GM19193 (cell line): ENCODE results near the gene TREM2.

Experiments used
- POLR2A ChIP-seq: IDR thresholded peaks from 4 replicates; pipeline ENCODE4 v1.6.1; 2011; ENCODE audit not compliant: insufficient read depth, insufficient read length; ENCODE audit errors: extremely low read depth

The TREM2 gene

DNA sequence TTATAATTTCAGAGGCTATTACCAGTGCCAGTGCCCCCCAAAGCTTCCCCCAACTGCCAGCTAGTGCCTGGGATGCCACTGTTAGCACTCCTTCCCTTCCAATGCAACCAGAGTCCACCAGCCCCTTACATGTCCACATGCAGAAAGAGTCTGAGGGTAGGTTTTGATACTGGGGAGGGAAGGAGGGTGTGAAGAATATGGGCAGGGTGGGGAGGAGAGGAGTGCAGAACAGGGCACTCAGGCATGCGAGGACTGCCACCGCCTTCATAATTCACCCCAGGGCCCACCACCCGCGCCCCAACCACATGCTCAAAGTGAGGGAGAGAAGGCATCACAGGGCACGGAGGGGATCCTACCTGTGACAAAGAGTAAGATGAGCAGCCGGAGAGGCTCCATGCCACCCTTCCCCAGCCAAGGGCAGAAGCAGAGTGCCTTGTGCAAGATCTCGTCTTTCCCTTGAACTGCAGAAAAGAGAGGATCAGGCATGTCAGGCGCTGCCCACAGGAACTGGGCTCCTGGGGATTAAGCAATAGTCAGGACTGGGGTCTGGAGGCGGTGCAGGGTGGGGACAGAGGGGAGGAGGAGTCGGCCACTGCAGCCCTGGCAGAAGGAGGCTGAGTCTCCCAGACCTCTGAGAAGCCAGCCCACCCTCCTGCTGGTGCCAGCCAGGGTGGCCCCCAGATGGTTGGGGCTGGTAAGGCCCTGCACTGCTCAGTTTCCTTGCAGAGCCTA, at the start of gene TREM2:
Gene TREM2, minus strand, starts transcription at position 430 of the 732 bp plus-strand sequence. Its CDS starts 34 bp downstream, at position 396.
- no peak for TF ChIP-seq POLR2A

DNA sequence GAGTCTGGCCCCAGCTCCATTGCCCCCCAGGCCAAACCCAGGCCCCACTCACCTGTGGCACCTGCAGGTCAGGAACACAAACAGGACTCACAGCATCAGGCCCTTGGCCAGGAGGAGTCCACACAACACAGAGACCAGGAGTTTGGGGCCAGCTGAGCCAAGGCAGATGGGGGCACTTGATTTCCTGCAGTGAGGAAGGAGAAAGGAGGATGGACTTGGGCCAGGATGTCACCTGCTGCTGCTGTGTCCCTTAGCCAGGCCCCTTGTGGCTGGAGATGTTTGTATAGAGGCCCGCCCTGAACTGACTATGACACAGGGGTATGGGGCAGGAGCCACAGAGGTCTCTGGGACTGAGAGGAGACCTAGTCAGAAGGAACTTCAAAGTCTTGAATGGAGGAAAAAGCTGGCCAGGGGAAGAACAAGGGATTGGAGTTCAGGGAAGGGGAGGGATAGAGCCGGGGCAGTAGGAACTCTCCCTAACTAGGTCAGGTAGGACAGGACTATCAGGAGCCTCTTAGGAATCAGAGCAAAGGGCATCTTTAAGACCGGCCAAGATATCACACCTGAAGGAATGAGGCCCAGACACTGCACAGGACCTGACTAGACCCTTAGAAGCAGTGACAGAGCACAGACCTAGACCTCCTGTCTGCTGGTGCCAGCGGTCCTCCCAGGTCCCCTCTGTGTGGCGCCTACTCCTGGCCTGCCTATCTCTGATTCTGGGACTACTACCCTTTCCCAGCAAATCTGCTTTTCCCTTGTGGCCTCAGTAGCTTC, 46.8 kb upstream of the TREM2 start:
- TF ChIP-seq POLR2A: no peak

DNA sequence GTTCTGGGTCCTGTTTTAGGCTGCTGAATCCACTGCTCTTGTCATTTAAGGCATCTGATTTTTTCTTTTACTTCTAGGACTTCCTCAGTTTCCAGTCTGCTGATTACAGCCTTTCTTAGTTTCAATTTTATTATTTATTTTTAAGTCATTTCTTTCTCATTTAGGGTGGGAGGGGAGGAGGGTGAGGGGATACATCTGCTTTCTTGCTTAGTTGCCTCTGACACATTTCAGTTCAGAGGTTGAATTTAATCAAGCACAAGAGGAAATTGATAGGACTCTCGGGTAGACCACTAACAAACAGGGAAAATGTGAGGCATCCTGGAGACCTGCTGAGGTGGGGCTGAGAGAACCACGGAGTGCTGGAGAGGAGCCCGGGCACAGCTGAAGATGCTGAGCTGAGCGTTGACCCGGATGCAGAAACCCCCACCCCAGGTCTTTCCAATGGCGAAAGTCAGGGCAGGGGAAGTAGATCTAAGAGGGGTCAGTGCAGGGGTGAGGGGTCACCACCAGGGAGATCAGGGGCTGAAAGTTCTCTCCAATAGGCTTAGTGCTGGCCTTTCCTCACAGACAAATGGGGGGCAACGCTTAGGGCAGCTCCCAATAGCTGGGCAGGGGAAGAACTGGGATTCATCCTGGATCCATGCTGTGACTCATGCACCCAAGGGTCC, 45.7 kb upstream of the TREM2 start:
- TF ChIP-seq POLR2A: no peak

DNA sequence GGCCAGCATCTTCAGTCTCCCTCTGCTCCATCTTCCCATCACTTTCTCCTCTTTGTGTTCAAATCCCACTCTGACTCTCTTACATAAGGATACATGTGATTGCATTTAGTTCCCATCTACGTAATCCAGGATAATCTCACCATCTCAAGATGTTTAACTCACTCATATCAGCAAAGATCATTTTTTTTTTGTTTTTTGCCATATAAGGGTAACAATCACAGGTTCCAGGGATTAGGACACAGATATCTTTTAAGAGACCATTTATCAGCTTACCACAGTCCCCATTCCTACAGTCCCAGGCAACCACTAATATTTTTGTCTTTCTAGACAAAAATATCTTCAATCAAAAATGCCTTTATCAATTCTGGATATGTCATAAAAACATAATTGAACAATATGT, 41.2 kb upstream of the TREM2 start:
- no peak for TF ChIP-seq POLR2A

DNA sequence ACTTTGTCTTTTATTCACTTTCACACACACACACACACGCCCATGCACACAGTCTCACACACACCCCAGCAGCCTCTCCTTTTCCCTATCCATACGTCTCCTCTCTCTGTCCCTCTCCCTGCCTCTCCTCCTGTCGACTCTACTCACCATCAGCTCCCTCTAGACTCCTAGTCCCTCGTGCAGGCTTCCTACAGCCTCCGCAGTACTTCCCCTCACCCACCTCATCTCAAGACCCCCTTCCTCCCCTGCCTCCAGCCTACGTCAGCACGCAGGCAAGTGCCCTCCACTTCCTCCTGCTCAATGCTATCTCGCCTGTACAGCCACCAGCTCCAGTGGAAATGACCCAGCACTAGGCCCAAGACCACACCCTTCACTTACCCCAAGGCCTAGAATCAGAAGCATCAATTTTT, 38.9 kb upstream of the TREM2 start:
- no peak for TF ChIP-seq POLR2A

DNA sequence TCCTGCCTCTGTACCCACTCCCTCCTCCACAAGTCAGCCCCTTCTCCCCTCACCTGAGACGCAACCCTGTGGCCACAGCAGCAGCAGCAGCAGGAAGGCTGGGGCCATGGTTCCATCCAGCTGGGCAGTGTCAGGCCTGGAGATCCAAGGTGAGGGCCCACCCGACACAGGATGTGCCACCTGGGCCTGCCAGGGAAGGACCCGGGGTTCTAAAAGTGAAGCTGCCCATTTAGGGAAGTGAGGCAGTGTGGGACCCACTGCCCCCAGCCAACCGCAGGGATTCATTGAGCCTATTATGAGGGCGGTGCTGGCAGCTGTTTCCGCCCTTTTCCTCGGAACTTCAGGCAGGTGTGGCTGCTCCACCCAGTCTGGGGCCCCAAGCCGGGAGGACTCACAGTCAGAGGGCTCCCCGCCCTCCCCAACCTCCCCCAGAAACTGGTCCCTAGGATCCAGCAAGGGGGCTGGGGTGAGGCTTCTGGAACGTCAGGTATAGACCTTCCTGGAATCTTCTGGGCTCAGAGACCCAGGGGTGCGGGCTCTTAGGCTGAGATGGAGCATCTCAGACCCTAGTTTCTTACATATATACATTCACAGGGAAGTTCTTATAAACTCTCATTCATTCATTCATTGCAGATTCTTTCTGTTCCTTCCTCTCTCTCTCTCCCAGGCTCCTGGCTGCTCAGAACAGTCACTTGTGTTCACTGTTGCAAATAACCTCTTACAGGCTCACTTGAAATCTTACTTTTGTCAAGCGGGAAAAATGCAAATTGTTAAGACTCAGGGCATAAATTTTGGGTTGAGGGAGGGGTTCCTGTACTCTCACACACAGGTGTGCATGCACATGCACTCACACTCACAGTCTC, 38.2 kb upstream of the TREM2 start, which contains the start of gene TREML2:
Gene TREML2, minus strand, starts transcription at position 249 of the 863 bp plus-strand sequence. Its CDS starts 141 bp downstream, at position 108.
- TF ChIP-seq POLR2A: no peak

DNA sequence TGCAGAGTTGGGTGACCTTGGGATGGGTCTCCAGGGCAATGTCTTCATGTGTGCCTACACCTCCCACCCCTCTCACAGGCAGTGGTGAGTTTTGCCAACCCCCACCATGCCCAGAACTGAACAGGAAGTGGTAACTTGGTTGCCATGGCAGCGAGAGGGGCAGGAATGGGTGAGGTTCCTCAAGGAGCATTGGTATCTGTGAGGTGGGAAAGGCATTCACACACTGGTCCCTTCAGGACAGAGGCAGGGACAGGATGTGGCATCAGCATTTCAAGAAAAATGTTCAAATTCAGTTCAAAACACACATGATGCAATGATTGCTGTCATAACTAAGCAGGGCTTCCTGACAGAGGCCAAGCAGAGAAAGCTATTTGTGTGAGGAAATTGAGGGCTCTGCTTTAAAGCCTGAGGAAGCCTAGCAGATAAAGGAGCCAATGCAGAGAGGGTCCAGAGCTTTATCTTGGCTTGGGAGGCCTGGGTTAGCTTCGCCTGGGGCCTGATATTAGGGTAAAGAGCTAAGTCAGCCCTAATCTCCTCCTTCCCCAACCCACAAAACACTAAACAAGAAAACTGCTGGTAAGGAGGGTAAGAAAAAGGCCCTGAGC, 37.5 kb upstream of the TREM2 start:
- no peak for TF ChIP-seq POLR2A

DNA sequence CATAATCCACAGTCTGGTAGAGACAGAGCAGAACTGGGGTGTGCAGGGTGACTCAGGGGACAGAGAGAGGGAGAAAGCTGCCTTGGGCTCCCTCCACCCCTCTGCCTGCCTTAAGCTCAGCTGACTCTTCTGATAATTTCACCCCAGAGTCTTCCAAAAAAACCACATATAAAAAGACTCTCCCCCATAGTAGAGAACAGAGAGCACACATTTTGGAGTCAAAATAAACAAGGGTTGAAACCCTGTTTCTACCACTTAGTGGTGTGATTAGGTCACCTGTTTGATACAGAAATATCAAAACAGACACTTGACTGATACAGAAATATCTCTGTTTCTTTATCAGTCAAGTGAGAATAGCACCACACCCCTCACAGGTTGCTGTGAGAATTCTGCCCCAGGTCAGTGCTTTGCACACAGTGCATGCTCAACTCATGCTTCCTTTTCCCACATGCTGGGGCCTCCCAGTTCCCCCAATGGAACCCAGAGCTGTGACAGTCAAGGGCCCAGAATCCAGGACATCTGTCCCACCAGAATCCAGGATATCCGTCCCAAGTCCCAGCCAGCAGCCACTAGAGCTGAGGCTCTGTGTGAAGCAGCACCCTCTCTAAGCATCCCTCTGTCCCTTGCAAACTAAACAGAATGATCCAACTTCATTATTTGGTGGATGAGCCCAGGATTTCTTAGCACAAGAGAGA, 36.8 kb upstream of the TREM2 start:
- no peak for TF ChIP-seq POLR2A

DNA sequence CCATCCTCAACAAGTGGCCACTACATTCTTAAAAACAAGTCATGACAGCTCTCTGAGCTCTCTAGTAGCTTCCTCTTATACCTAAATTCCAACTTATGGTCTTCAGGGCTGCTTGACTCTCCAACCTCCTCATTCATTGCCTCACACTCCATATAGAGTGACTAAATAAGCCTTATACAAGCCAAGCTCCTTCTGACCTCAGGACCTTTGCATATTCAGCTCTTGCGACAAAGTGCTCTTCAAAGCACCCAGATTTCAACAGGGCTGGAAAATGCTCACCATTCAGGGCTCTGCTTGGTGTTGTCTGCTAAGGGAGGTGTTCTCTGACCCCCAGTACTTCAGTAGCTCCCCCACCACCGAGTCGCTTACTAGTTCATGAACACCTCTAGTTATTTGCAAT, 34.3 kb upstream of the TREM2 start:
- TF ChIP-seq POLR2A: no peak

DNA sequence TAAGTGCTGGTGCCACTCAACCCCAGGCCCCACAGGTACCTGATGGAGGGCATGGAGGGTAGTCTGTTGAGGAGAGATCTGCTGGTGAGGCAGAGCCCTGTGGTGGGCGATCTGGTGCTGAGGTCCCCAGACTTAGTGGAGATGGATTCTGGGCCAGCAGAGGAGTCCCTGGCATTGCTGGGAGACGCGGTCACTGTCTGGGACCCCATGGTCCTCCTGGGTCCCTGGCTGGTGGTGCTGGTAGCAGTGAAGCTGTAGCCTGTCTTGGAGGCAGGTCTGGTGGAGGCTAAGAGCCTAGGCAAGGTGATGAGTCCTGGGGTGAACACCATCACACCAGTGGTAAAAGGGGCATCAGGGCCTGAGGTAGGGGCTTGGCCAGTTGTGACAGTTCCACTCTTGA, 31.5 kb upstream of the TREM2 start:
- no peak for TF ChIP-seq POLR2A

DNA sequence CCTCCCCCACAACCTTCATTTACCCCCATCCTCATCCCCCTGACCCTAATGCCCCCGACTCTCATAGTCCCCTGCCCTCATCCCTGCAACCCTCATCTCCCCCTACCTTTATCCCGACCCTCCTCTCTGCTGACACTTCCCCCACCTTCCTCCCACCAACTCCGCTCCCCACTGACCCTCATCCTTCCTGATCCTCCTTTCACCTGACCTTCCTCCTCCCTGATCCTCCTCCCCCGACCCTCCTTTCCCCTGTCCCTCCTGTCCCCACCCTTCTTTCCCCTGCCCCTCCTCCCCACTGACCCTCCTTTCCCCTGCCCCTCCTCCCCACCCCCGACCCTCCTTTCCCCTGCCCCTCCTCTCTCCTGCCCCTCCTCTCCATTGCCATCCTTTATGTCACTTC, 31.0 kb upstream of the TREM2 start:
- no peak for TF ChIP-seq POLR2A

DNA sequence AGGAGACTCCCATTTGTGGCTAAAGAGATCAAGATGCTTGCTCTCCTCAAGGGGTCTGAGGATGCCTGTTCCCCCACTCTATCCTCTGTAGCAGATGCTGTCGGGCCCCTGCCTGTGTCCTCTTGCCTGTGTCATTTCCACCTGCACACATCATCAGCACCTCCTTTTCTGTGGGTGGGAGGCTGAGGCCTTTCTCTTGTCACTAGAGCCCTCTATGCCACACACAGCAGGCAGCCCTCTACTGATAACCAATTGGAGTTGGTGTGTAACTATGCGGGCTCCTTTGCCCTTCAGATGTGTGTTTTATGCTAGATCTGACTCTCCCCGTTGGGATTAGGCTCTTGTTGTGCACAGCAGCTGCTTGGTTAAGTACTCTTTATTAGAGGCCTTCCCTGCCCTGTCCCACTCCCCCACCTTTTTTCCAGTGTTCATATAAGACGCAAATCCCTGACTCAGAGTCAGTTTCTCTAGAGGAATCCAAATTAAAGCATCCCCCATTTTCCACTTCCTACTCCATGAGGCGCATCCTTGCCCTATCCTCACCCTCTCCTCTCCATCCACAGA, 30.3 kb upstream of the TREM2 start:
- TF ChIP-seq POLR2A: no peak

DNA sequence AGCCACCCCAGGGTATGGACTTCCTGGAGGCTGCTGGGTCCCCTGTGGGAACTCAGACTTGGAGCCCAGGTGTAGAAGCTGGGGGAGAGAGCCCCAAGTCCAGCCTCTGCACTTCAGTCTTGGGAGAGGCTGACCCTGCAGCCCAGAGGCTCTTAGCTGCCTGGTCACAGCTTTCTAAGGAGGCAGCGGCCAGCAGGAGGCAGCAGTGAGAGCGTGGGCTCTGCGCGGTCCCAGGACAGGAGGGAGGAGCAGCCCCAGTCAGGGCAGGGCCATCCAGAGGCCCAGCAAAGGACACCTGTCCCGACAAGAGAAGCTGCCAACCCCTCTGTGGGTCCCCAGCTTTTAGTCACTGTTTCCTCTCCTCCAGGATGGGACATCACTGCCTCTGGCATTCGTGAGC, 28.7 kb upstream of the TREM2 start:
- TF ChIP-seq POLR2A: no peak
